GM19455 (cell line): Measurements from ENCODE around the gene PRDM9.
"Not testable (repeated sequence)": the region's sequence is repeated elsewhere in the genome, so short reads cannot be mapped to it uniquely, and the experiment has no call there.

Experiments used
- ATAC-seq: cut with Tn5 transposase; IDR thresholded peaks from one replicate; pipeline ENCODE4 v1.9.1; 2021; ENCODE audit not compliant: unreplicated experiment

The PRDM9 gene

DNA sequence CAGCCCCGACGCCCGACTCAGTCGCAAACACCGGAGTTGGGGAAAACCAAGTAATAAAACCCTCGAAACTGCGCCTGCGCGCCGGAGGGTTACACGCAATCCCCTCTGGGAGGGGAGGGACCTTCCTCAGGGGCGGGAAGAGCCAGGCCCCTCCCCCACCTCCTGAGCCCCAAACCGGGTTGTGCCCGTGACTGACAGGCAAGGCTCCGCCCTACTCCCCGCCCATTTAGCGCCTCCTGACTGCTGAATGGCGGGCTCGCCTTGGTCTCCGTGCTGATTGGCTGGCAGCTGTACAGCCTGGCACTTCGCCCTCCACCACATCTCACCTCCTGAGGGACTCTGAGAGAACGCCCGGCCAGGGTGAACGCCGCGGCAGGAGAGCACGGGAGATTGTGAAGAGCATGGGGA, at the start of gene PRDM9:
PRDM9 (plus strand) TSS at position 332 of the 408 bp plus-strand sequence. CDS start 1,425 bp downstream, outside the sequence.
- no peak for ATAC-seq

DNA sequence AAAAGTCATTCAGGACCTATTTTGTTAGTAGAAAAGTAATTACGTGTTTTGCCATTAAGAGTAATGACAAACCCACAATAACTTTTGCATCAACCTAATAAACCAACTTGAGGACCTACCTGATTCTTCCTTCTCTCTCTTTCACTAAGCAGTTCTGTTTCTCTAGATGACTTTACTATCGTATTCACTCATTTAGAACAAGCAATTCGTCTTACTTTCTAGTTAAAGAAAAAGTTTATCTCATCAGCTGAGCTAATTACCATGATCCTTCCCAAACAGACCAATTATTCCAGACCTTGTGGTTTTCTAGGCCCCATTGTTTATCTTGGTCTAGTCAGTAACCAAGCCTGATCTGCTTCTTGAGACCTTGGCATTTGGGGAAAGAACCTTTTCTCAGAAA, 49.6 kb upstream of the PRDM9 start:
- no peak for ATAC-seq

DNA sequence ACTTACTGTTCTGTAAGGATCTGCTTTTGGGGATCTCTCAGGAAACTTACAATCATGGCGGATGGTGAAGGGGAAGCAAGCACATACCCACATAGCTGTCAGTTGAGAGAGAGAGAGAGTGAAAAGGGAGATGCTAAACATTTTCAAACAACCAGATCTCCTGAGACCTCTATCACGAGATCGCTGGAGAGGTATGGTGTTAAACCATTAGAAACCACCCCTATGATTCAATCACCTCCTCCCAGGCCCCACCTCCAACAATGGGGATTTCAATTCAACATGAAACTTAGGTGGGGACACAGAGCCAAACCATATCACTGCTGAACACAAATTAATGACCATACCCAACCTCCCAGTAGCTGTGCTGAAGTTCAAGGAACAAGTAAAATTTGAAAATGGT, 48.2 kb upstream of the PRDM9 start:
- no peak for ATAC-seq

DNA sequence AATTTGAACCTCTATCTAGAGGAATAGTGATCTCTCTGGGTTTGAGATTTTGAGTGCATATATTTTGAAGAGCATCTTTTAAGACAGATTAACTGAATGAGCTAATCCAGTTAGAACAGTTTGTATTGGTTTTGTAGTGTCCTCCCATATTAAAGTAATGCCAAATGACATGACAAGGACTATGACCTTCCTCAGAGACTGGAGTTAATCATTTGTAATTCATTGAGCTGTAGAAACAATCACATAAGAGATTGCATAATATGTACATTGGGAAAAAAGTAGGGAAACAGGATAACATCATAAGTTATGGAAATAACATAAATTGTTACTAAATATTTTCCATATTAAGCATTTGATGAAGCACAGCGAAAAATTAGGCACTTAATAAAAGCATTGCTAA, 45.8 kb upstream of the PRDM9 start:
- no peak for ATAC-seq

DNA sequence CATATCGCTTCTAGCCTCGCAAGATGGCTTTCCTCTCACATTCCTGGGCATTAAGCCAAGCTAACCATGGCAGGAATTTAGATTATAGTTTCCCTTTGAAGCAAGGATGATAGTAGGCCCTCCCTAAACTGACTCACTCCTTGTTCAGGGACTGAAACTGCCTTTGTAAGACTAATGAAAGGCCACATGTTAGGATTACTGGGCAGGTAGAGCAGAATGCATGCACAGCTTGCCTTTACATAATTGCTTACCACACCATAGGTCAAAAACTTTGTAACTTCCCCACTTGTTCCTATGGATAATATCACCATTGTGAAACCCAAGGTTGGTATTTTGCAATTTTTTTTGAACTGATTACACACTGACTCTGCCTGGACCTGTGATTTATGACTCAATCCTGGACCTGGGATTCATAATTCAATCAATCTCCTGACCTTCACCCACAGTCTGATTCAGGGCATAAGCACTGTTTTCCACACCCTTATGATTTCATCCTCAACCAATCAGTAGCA, 41.0 kb upstream of the PRDM9 start:
- no peak for ATAC-seq

DNA sequence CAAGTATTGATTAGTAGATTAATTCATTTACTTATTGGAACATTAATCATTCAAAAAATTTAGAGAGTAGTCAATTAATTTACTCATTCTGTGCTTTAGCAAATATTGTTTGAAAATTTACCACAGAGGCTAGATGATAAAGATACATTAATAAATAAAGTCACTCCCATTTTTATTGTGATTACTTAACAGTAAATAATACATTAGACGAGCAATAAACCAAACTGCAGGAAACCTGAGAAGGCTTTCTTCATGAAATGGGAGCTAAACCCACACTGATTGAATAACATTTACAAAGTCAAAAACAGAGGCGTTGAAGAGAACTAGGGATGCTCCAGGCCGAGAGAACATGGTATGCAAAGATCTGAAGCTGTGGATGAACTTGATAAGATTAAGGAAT, 38.8 kb upstream of the PRDM9 start:
- ATAC-seq = no peak

DNA sequence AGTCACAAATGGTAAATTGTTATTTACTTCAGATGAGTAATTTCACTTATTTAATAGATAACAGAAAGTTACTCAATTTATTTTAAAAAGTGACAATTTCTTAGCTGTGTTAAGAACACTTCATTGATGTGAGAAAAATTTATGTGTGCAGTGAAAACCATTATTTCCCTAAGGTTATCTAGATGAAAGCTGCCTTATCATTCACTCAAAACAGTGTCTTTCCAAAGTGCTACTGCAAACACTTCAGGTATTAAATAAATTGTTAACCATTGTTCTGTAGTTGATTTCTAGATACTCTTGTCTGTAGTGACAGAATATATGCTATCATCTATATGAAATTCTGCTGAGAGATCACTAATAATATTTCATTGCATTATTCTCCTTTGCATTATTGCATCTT, 33.5 kb upstream of the PRDM9 start:
- no peak for ATAC-seq

DNA sequence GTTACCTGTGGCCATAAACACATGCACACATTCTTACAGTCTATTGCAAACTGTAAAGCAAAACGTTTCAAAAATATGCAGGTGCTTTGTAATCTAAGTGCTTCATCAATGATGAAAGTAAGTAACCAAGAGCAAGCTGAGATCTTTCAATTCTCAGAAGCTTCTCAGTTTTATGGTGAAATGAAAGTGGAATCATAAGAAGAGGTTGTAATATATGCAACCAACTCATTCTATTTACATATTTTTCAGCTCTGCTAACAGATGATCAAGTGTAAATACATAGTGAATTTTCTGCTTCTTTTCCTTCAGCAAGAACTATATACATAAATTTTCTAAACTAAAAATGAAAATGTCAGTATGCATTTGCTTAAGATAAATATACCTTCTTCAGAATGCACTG, 33.1 kb upstream of the PRDM9 start:
- ATAC-seq = no peak

DNA sequence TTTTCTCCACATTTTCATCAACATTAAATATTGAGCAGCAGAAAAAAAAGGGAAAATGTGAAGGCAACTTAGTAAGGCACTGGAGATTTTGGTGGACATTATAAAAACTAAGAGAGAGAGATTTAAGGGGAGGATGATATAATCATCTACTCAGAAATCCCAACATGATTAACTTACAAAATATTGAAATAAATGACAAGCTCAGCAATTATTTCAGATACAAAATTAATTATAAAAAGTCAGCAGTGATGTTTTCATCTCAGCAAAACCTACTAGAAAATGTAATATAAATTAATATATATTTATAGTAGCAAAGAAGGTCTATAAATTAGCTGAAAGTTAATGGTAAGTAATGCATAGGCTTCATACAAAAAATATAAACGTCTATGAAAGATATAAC, 30.8 kb upstream of the PRDM9 start:
- no peak for ATAC-seq

DNA sequence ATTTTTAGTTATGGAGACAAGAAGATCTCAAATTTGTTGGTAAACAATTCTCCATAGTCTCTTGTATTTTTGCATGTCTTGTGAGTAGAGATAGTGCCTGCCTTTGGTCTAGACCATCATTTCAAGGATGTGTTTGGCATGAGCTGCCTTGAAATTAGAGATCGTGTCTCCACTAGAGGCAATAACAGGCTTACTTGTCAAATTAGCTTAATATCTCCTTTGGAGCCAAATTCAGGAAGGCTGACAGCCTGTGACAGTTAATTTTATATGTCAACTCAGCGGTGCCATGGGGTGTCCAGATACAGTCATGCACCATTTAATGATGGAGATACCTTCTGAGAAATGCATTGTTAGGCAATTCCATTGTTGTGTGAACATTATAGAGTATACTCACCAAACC, 24.8 kb upstream of the PRDM9 start:
- ATAC-seq = no peak

DNA sequence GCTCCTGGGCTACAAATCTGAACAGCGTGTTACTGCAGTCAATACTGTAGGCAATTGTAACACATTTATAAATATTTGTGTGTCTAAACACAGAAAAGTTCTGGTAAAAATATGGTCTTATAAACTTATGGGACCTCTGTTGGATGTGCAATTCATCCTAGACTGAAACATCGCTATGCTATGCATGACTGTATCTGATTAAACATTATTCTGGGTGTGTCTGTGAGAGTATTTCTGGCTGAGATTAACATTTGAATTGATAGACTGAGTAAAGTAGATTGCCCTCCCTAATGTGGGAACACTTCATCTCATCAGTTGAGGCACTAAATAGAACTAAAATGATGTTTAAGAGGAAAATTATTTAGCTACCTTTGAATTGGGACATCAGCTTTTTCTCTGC, 24.3 kb upstream of the PRDM9 start:
- no peak for ATAC-seq

DNA sequence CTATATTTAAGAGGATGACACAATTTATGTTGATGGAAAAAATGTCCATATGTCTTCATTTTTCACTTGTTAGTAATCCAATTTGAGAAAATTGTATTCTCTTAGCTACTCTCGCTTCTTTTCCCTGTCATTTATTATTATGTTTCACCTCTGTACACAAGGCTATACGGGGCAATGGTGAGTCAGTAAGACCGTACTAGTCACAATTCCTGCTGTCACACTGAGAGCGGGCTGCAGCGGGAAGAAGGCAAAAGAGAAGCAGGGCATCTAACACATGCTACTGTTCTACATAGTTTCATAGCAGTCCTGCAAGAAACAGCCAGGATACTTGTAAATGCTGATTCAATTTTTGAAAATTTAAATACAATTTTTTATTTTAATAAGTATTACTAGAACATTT, 23.3 kb upstream of the PRDM9 start:
- no peak for ATAC-seq

DNA sequence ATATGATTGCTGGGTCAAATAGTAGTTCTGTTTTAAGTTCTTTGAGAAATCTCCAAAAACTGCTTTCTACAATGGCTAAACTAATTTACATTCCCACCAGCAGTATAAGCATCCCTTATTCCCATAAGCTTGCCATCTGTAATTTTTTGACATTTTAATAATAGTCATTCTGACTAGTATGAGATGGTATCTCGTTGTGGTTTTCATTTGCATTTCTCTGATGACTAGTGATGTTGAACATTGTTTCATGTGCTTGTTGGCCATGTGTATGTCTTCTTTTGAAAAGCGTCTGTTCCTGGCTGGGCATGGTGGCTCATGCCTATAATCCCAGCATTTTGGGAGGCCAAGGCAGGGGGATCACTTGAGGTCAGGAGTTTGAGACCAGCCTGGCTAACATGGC, 21.2 kb upstream of the PRDM9 start:
- not testable (repeated sequence) for ATAC-seq

DNA sequence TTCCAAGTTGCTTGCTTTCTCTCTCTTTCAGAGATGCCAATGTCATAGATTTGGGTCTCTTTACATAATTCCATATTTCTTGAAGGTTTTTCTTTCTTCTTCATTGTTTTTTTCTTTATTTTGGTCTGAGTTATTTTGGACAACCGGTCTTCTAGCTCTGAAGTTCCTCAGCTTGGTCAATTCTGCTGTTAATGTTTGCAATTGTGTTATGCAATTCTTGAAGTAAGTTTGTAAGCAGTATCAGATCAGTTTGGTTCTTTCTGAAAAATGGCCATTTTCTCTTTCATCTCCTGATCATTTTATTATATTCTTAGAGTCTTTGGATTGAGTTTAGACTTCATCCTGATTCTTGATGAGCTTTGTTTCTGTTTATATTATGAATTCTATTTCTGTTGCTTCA, 16.4 kb upstream of the PRDM9 start:
- ATAC-seq = no peak

DNA sequence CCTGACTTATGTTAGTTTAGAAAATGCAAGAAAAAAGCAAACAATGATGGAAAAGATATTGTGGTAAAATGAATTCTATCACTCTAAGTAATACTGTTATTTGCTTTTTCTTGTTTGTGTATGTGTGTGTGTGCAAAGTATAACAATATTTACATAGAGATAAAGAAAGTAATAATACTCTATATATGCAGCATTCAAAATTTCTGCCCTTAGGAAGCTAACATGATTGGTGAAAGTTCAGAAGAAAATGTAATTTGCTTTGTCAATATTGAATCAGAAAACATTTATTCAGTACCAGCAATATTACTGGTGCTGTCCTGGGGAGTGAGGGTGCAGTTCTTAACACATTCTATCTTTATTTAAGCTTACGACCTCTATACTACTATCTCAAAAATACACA, 12.9 kb upstream of the PRDM9 start:
- ATAC-seq = no peak

DNA sequence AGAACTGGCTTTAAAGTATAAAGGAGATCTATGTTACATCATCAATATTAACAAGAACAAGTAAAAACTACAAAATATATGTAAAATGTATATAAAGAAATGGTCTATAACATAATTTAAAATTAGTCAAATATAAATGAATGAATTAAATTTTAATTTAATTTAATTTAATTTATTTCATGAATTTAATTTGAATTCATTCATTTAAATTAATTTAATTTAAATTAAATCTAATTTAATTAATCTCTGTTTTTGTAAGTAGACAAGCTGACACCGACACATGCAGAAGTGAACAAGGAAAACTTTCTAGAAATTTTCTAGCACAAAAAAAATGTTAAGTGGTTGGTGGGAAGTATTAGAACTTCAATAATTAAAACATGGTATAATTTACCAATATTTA, 10.8 kb upstream of the PRDM9 start:
- no peak for ATAC-seq

DNA sequence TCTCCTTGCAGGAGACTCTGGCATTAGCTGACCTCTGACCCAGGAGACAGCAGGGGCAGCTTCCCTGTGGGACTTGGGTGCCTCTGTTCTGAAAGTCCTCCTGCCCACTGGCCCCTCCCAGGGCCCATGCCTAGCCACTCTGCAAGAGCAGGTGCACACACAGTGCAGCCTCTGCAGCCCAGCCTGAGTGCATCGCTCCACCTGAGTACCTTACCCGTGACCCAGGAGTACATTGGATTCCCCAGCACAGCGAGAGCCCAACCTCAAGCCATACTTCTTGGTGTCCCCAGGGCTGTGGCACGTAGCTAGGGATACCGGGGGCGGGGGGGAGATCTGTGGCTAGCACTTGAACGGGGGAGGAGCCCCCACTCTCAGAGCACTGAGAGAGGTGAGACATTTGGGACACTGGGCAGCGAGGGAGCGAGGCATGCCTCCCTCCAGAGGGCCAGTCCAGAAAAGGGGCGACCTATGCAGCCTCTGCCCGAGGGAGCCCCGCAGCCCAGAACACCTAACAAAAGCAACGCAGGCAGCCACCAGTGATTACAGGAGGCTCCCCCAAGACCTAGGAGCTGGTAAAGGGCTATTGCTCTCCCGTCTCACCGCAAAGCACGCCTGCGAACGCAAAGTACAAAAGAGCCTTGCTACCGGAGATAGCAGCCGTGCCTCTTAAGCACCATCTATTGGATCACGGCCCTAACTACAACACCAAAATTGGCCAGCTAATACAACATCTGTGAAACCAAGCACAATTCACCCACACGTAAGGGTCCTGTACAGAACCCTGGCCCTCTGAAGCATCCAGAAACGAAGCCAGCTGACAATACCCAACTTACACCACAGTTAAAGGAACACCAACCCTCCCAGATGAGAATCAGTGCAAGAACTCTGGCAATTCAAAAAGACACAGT, 826 bp upstream of the PRDM9 start:
- no peak for ATAC-seq

DNA sequence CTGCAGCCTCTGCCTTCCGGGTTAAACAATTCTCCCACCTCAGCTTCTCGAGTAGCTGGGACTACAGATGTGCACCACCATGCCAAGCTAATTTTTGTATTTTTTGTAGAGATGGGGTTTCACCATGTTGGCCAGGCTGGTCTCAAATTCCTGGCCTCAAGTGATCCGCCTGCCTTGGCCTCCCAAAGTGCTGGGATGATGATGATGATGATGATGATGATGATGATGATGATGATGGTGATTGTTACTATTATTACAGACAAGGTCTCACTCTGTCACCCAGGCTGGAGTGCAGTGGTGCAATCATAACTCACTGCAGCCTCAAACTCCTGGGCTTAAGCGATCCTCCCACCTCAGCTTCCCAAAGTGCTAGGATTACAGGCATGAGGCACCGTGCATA, 3.0 kb downstream of the PRDM9 start:
- ATAC-seq = not testable (repeated sequence)

DNA sequence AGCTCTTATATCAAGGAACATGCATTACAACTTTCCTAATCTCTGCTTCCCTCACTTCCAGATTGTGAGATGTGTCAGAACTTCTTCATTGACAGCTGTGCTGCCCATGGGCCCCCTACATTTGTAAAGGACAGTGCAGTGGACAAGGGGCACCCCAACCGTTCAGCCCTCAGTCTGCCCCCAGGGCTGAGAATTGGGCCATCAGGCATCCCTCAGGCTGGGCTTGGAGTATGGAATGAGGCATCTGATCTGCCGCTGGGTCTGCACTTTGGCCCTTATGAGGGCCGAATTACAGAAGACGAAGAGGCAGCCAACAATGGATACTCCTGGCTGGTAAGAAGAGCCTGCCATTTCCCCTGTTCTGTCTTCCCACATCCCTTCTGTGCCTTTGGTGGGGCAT, 15.1 kb downstream of the PRDM9 start:
- ATAC-seq = no peak

DNA sequence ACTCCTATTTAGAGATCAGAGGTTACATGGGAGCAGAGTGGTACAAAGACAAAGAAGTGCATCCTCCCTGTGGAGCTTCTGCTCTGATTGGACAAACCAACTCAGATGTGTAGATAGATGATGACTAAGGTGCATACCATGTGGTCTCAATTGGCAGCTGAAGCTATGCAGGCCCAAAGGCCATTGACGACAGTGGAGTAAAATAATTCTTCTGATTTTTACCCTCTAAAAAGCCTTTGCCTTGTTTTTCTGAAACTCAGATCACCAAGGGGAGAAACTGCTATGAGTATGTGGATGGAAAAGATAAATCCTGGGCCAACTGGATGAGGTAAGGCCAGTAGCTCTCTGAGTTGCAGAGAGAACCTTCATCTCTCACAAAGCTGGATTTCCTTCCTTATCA, 15.6 kb downstream of the PRDM9 start:
- ATAC-seq = no peak

DNA sequence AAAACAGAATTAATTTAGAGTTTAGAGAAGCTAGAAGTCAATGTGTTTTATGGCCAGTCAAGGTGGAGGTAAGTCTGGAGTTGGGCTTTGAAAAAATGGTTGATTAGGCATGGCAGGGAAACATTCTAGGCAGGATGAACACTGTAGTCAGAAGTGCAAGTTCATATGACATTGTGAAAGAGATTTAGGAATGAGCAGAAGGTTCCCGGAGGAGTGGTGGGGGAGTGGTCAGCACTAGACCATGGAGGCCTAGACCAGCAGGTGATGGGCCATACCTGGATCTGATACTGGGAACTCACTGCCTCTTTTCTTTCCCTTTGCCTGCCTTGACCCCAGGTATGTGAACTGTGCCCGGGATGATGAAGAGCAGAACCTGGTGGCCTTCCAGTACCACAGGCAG, 16.6 kb downstream of the PRDM9 start:
- no peak for ATAC-seq

DNA sequence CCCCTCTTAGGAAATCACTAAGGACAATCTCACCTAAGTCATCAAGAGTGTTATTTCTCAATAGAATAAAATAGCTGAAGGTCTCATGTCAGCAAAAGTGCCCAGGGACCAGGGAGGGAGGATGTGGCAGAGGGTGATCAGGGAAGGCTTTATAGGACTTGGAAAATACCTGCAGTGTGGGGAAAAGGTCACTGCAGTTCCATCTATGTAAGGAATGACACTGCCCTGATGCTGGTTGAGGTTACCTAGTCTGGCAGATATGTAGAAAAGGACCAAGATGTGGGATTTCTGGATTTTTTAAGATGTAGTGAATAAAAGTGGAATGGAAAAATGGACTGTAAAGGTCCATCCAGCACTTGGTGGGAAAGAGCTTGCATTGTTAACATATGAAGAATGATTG, 18.3 kb downstream of the PRDM9 start:
- no peak for ATAC-seq

DNA sequence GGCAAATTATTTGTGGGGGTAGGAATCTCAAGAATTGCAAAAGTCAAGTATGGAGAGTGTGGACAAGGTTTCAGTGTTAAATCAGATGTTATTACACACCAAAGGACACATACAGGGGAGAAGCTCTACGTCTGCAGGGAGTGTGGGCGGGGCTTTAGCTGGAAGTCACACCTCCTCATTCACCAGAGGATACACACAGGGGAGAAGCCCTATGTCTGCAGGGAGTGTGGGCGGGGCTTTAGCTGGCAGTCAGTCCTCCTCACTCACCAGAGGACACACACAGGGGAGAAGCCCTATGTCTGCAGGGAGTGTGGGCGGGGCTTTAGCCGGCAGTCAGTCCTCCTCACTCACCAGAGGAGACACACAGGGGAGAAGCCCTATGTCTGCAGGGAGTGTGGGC, 19.2 kb downstream of the PRDM9 start:
- ATAC-seq = not testable (repeated sequence)
